ENCODE data around the gene TGOLN2.
"Not testable (repeated sequence)": the region's sequence is repeated elsewhere in the genome, so short reads cannot be mapped to it uniquely, and the experiment has no call there.

TGOLN2 gene

DNA sequence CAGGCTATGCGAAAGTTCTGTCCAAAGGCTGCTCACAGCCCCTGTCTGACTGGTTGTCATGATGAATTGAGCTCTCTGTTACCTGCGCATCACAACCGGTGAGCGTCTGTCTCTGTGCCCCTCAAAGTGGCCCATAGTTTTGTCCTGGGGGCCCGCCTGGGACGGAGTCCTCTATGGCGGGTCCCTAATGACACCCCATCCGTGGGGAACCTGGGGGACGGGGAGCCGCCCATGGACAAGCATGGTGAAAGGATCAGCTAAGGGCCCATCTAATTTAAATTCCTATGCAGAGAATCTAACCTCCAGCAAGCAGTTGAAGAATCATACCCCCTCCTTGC lies 27.3 kb upstream of the TGOLN2 start:
- H3K4me1 ChIP-seq (ENCODE audit: control insufficient read depth, insufficient read depth, low read length) = peaks cover 18% of the 10 kb centered on the region
- peak overlapping the region; percentile 93 for H3K9ac ChIP-seq (ENCODE audit: low read depth, low read length)
- H3K4me3 ChIP-seq (ENCODE audit: low read length) = peak overlapping the region; percentile 89
- H3K4me2 ChIP-seq (ENCODE audit: low read length) = peak overlapping the region; percentile 91
- H3K36me3 ChIP-seq (ENCODE audit: insufficient read depth, low read length) = peaks cover 24% of the 10 kb centered on the region
- no peaks in the 10 kb centered on the region for H3K27me3 ChIP-seq (ENCODE audit: control insufficient read depth, insufficient read depth, low read length)
- no peaks in the 10 kb centered on the region for H3K9me3 ChIP-seq (replicated peaks; ENCODE audit: low read length)

DNA sequence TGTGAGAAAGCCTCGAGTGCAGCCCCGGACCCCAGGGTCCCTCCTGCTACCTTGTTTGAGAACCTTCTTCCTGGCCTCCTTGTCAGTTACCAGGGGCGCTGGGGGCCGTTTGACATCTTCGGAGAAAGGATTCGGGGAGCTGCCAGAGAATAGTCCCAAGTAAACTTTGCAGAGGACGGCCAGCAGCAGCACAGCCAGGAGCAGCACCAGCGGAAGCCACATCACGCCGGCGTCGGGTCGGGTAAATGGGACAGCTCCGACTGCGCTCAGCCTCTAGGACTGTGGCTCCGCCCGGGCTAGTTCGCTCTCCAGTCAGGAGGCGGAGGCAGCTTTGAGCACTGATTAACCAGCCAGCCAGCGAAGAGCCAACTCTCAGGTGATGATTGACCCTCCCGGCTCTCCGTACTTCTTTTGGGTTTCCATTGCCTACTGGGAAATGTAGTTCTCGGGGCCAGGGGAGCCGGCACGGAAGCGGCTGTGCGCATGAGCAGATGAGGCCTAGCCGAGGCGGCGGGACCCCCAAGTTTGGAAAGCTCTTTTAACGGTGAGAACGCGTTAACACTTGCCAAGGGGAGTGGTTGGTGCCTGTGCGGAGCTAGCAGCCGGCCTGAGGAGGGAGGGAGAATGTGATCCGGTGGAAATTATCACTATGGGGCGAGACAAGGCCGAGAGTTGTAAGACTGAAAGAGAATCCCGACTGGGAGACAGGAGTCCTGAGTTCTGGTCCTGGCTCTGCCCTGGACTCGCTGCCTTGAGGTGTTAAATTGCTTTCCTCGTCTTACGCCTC lies 26.7 kb upstream of the TGOLN2 start, which contains the start of the genes ELMOD3 and RETSAT:
TSS of gene ELMOD3 (plus strand) at position 484 of the 787 bp plus-strand sequence. CDS start 2,430 bp downstream, outside the sequence.
TSS of gene RETSAT (minus strand) at position 243 of the 787 bp plus-strand sequence. CDS start at position 222, 21 bp downstream.
- Histone ChIP-seq H3K36me3 (ENCODE audit: insufficient read depth, low read length) (peaks cover 26% of the 10 kb centered on the region), H3K9me3 (replicated peaks; ENCODE audit: low read length) (no peaks in the 10 kb centered on the region), H3K4me2 (ENCODE audit: low read length) (peak within 1 kb of the TSS; percentile 91), H3K4me3 (ENCODE audit: low read length) (peak within 1 kb of the TSS; percentile 89), H3K9ac (ENCODE audit: low read depth, low read length) (peak within 1 kb of the TSS; percentile 93), H3K27me3 (ENCODE audit: control insufficient read depth, insufficient read depth, low read length) (no peaks in the 10 kb centered on the region), H3K4me1 (ENCODE audit: control insufficient read depth, insufficient read depth, low read length) (peaks cover 18% of the 10 kb centered on the region)

DNA sequence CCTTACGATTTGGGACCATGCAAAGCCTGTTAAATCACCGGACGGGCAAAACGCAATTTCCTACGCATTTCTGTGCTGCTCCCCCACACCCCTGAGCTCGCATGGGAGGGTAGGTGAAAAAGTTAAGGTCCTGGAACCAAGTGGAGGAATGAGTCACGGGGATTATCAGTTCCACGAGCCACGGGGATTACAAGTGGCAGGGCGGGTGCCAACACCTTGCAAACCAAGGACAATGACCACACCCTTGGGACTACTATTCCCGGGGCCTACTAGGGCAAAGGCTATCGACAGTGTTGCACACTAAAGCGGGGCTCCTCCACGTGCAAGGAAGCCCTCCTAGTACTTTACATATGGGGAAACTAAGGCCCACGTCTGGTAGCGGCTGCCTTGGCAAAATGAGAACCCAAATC lies 26.1 kb upstream of the TGOLN2 start:
- H3K4me2 ChIP-seq (ENCODE audit: low read length) = peak overlapping the region; percentile 91
- H3K27me3 ChIP-seq (ENCODE audit: control insufficient read depth, insufficient read depth, low read length) = no peaks in the 10 kb centered on the region
- peak overlapping the region; percentile 93 for H3K9ac ChIP-seq (ENCODE audit: low read depth, low read length)
- H3K4me3 ChIP-seq (ENCODE audit: low read length) = peak overlapping the region; percentile 89
- no peaks in the 10 kb centered on the region for H3K9me3 ChIP-seq (replicated peaks; ENCODE audit: low read length)
- H3K36me3 ChIP-seq (ENCODE audit: insufficient read depth, low read length) = peaks cover 32% of the 10 kb centered on the region
- peaks cover 18% of the 10 kb centered on the region for H3K4me1 ChIP-seq (ENCODE audit: control insufficient read depth, insufficient read depth, low read length)

DNA sequence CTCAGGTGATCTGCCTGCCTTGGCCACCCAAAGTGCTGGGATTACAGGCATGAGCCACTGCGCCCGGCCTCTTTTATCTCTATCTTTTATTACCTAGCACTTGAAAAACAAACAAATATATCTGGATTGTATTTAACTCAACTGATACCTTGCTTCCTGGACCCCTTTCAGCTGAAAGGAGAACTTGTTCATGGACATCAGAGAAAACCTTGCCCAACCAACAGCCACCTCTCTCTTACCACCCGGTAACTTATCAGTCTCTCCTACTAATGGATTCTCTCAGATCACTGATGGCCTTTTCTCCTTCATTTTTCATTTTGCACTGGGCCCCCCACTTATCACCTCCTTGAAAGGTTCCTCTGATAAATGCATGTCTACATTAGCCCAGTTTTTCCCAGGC lies 19.8 kb upstream of the TGOLN2 start:
- Histone ChIP-seq H3K9me3 (replicated peaks; ENCODE audit: low read length) (no peaks in the 10 kb centered on the region), H3K4me2 (ENCODE audit: low read length) (no peak overlapping the region), H3K9ac (ENCODE audit: low read depth, low read length) (no peak overlapping the region), H3K27me3 (ENCODE audit: control insufficient read depth, insufficient read depth, low read length) (no peaks in the 10 kb centered on the region), H3K4me1 (ENCODE audit: control insufficient read depth, insufficient read depth, low read length) (no peaks in the 10 kb centered on the region), H3K4me3 (ENCODE audit: low read length) (no peak overlapping the region), H3K36me3 (ENCODE audit: insufficient read depth, low read length) (peaks cover 62% of the 10 kb centered on the region)

DNA sequence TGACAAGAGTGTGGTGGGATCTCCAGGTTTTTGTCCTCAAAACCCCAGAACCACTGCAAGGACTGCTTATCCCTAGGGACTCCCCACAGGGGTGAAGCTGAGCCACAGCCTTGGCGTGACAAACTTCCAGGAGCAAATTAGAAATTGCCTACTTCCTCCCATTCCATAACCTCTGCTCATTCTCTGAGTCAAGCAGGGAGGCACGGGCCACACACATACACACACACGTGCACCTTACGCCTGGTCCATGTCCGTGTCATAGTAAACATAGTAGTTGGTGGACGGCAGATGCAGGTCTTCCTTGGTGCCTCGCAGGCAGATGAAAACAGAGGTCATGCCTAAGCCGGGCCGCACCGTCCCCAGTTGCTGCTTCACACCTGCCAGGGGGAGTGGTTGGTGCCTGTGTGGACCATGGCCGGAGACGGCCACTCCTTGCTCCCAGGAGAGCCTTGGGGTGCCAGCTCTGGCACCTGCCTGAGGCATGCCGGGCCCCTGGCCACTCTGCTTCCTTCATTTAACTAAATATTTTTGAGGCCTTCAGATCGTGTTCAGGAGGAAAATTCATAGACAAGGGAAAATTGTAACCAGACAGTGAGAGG lies 16.7 kb upstream of the TGOLN2 start:
- Histone ChIP-seq H3K36me3 (ENCODE audit: insufficient read depth, low read length) (peaks cover 39% of the 10 kb centered on the region), H3K4me1 (ENCODE audit: control insufficient read depth, insufficient read depth, low read length) (no peaks in the 10 kb centered on the region), H3K4me2 (ENCODE audit: low read length) (no peak overlapping the region), H3K9me3 (replicated peaks; ENCODE audit: low read length) (no peaks in the 10 kb centered on the region), H3K9ac (ENCODE audit: low read depth, low read length) (no peak overlapping the region), H3K27me3 (ENCODE audit: control insufficient read depth, insufficient read depth, low read length) (no peaks in the 10 kb centered on the region), H3K4me3 (ENCODE audit: low read length) (no peak overlapping the region)

DNA sequence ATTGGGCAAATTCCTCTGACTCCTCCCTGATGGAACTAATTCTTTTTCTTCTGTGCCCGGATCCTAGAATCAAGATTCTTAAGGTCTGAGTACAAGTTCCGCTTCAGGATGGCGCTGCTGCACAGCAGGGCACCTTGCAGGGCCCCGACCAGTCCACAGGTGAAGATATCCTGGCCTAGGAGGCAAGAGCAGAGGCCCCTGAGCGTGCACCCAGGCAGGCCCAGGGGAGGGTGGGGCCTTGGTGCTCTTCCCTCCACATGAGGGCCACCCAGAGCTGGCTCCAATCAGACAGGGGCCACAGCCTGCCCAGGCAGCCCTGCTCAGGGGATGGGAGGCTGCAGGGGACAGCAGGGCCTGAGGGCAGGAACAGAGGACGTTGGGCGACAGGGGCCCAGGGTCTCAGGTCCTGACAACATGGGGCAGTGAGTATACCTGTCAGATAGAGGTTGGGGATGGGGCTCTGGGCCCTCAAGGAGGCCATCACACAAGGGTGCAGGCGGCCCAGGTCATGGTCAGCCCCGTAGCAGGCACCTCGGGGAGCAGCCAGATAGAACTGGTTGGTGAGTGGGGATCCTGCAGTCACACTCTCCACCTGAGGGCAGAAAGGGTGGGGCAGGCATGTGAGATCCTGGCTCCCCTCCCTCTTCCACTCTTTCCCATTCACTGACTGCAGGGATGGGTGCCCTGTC lies 15.6 kb upstream of the TGOLN2 start:
- H3K4me1 ChIP-seq (ENCODE audit: control insufficient read depth, insufficient read depth, low read length); H3K9ac ChIP-seq (ENCODE audit: low read depth, low read length); H3K4me2 ChIP-seq (ENCODE audit: low read length); H3K27me3 ChIP-seq (ENCODE audit: control insufficient read depth, insufficient read depth, low read length); H3K4me3 ChIP-seq (ENCODE audit: low read length); H3K9me3 ChIP-seq (replicated peaks; ENCODE audit: low read length): not testable (repeated sequence)
- H3K36me3 ChIP-seq (ENCODE audit: insufficient read depth, low read length) = peaks cover 33% of the 10 kb centered on the region

DNA sequence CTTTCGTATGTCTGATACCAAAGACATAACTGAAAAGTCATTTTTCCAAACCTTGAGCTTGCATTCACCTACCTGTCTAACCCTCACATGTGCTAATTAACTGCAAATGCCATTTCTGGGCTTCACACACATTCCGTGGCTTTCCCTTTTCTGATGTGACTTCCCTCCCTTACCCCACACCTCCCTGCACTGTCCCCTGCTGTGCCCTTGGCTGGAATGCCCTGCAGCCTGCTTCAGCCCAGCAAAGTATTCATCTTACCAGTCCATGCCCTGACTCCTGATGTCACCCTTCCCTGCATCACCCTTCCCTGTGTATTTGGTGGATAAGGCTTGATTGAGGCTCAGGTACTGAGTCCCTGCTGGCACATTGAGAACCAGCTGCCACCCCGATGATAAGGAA lies 14.4 kb upstream of the TGOLN2 start:
- H3K4me2 ChIP-seq (ENCODE audit: low read length) = no peak overlapping the region
- H3K27me3 ChIP-seq (ENCODE audit: control insufficient read depth, insufficient read depth, low read length) = peaks cover 15% of the 10 kb centered on the region
- peaks cover 33% of the 10 kb centered on the region for H3K36me3 ChIP-seq (ENCODE audit: insufficient read depth, low read length)
- H3K4me3 ChIP-seq (ENCODE audit: low read length) = no peak overlapping the region
- no peaks in the 10 kb centered on the region for H3K4me1 ChIP-seq (ENCODE audit: control insufficient read depth, insufficient read depth, low read length)
- no peak overlapping the region for H3K9ac ChIP-seq (ENCODE audit: low read depth, low read length)
- H3K9me3 ChIP-seq (replicated peaks; ENCODE audit: low read length) = no peaks in the 10 kb centered on the region

DNA sequence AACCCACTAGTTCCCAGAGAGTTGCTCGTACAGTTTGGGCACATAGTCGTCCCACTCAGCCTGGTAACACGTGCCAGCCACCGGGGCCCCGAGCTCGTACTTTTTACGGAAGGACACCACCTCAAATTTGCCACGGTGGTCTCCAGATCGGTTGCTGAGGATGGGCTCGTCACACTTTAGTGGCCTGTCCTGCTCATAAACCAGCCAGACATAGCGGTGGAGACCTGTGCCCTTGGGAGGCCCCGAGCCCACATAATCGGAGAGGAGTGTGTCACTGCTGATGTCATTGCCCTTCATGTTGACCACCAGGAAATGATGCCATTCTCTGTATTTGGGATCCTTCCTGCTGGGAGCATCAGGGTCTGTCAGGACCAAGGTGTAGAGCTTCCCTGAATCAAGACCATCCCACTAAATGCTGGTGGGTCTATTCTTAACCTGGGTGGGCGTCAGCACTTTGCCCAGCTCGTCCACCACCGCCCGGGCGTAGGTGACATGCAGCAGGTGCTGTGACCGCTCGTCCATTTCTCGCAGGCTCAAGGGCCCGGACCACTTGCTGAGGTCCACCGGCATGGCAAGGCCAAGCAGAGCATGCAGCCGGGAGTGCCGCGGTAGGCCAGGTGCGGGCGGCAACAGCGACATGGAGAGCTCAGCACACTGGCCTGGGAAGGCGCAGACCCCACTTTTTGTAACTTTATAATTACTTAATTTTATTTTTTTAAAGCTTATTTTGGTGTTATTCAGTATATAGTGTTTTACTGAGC lies 13.7 kb upstream of the TGOLN2 start:
- Histone ChIP-seq H3K4me3 (ENCODE audit: low read length) (no peak overlapping the region), H3K4me2 (ENCODE audit: low read length) (no peak overlapping the region), H3K9ac (ENCODE audit: low read depth, low read length) (no peak overlapping the region), H3K27me3 (ENCODE audit: control insufficient read depth, insufficient read depth, low read length) (peaks cover 15% of the 10 kb centered on the region), H3K36me3 (ENCODE audit: insufficient read depth, low read length) (peaks cover 28% of the 10 kb centered on the region), H3K9me3 (replicated peaks; ENCODE audit: low read length) (no peaks in the 10 kb centered on the region), H3K4me1 (ENCODE audit: control insufficient read depth, insufficient read depth, low read length) (no peaks in the 10 kb centered on the region)

DNA sequence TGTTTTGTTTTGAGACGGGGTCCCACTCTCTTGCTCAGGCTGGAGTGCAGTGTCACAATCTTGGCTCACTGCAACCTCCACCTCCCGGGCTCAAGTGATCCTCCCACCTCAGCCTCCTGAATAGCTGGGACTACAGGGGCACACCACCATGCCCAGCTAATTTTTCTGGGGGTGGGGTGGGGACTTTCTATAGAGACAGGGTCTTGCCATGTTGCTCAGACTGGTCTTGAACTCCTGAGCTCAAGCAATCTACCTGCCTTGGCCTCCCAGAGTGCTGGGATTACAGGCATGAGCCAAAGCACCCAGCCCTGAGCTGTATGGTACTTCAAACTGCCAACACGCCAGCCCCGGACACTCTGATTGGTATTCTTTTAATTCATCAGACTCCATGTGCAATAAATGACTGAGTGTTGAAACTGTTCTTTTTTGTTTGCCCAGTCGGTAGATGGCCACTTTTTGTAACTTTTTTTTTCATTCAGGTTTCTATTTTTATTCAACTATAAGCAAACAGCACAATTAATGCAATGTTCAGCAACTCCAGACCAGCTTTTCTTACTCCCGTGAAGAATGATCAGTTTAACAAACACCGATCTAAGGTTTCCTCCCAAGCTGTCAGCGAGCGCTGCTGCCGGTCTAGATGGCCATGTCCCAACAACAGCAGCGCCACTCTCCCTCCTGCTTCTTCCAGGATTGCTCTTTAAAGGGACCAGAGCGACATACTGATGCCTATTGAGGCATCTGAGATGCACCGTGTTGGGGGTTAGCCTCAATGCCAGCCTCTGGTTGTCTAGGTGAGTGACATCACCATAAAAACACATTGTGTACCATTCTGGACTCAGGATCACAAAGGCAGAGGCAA lies 12.5 kb upstream of the TGOLN2 start:
- peaks cover 16% of the 10 kb centered on the region for H3K36me3 ChIP-seq (ENCODE audit: insufficient read depth, low read length)
- H3K9me3 ChIP-seq (replicated peaks; ENCODE audit: low read length) = no peaks in the 10 kb centered on the region
- H3K4me2 ChIP-seq (ENCODE audit: low read length) = peak overlapping the region; percentile 68
- peaks cover 15% of the 10 kb centered on the region for H3K27me3 ChIP-seq (ENCODE audit: control insufficient read depth, insufficient read depth, low read length)
- no peaks in the 10 kb centered on the region for H3K4me1 ChIP-seq (ENCODE audit: control insufficient read depth, insufficient read depth, low read length)
- peak overlapping the region; percentile 26 for H3K4me3 ChIP-seq (ENCODE audit: low read length)
- H3K9ac ChIP-seq (ENCODE audit: low read depth, low read length) = no peak overlapping the region

DNA sequence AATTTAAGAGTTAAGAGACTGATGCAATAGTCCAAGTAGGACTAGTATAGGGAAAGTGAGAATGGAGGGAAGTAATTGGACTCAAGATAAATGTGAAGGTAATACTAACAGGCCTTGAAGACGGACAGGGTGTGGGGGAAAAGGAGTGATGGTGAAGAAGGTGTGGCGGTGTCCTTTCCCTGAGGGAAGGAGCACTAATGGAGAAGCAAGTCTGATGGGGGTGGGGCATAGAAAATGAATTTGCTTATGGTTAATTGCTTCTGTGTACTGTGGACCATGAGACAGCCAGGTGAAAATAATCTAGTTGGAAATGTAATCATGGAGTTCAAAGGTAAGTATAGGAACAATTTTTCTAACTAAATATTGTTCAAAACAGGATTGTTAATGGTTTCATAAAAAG lies 7.1 kb upstream of the TGOLN2 start:
- H3K4me3 ChIP-seq (ENCODE audit: low read length) = no peak overlapping the region
- no peaks in the 10 kb centered on the region for H3K4me1 ChIP-seq (ENCODE audit: control insufficient read depth, insufficient read depth, low read length)
- H3K36me3 ChIP-seq (ENCODE audit: insufficient read depth, low read length) = no peaks in the 10 kb centered on the region
- H3K27me3 ChIP-seq (ENCODE audit: control insufficient read depth, insufficient read depth, low read length) = peaks cover 15% of the 10 kb centered on the region
- H3K4me2 ChIP-seq (ENCODE audit: low read length) = no peak overlapping the region
- H3K9ac ChIP-seq (ENCODE audit: low read depth, low read length) = no peak overlapping the region
- H3K9me3 ChIP-seq (replicated peaks; ENCODE audit: low read length) = no peaks in the 10 kb centered on the region

Data from skeletal muscle satellite cell (primary cell).